A549 (cell line): Measurements from ENCODE around the gene ZNF804A. TPM values are rescaled to one million over a fixed set of nuclear protein-coding genes. Genes with fewer than 3 reads are reported as not detected.

Experiments
- ATAC-seq, 2 experiments: fragments of 200-7000 bp in 1 of 2; fragments of >200 bp in 1 of 2; cut with Nextera tagmentation in 1 of 2; cut with Tn5 transposase in 1 of 2; 3 replicates each; pipeline versions ENCODE4 v1.8.0 to v1.9.1; 2018 to 2020; ENCODE audit warnings: mild to moderate bottlenecking in 1 of 2, moderate library complexity in 1 of 2
- CTCF ChIA-PET: fragments of 300-600 bp; sonication (Branson Sonifier 250); formaldehyde crosslinking; extraction: SDS; loops from one replicate; lab custom pipeline; 2021; ENCODE audit warnings: antibody characterized with exemption, inconsistent platforms; lab: Yijun Ruan, JAX
- POLR2A ChIA-PET: fragments of 350-600 bp; formaldehyde crosslinking; extraction: SDS; loops from one replicate; lab custom pipeline; 2021; ENCODE audit warnings: antibody characterized with exemption, inconsistent platforms; lab: Yijun Ruan, JAX
- DNase-seq, 2 experiments: peaks; one replicate each; pipeline versions ENCODE4 v3.0.0 to v3.0.0-alpha.2; 2011 to 2016; ENCODE audit warnings: low read depth in 1 of 2, low spot score in 1 of 2
- FAIRE-seq: peaks from 2 replicates; lab custom pipeline; 2011; peaks lifted over from hg19 to GRCh38; lab: Jason Lieb, UNC
- H3K27ac ChIP-seq, 2 experiments: fragments of >200 bp; sonication (Bioruptor Twin); formaldehyde crosslinking; 3 replicates each; pipeline ENCODE4 v1.5.1; 2016 to 2017
- H3K4me1 ChIP-seq: fragments of >200 bp; sonication (Bioruptor Twin); formaldehyde crosslinking; 3 replicates; pipeline ENCODE4 v1.6.1; 2016
- H3K4me2 ChIP-seq: fragments of >200 bp; sonication (Bioruptor Twin); formaldehyde crosslinking; 3 replicates; pipeline ENCODE4 v1.6.1; 2016
- H3K4me3 ChIP-seq: fragments of >200 bp; sonication (Bioruptor Twin); formaldehyde crosslinking; 3 replicates; pipeline ENCODE4 v1.5.1; 2016
- H3K9me3 ChIP-seq: fragments of >200 bp; sonication (Bioruptor Twin); formaldehyde crosslinking; 3 replicates; pipeline ENCODE4 v1.6.1; 2016
- ATOH8 ChIP-seq: fragments of 250-450 bp; sonication (Bioruptor Pico); IDR thresholded peaks from 2 replicates; pipeline ENCODE4 v1.5.0; 2020; ENCODE audit warnings: low read depth, mild to moderate bottlenecking, moderate library complexity
- BHLHE40 ChIP-seq: IDR thresholded peaks from 2 replicates; pipeline ENCODE4 v1.6.1; 2012; ENCODE audit warnings: low read depth, low read length, inconsistent platforms
- CBX8 ChIP-seq: fragments of 200-600 bp; sonication (generic); IDR thresholded peaks from 2 replicates; pipeline ENCODE4 v1.6.1; 2016
- CHD4 ChIP-seq: fragments of 200-600 bp; sonication (generic); IDR thresholded peaks from 2 replicates; pipeline ENCODE4 v1.6.1; 2016; ENCODE audit warnings: antibody characterized with exemption, mild to moderate bottlenecking, borderline replicate concordance
- CTCF ChIP-seq: fragments of >200 bp; sonication (Bioruptor Twin); formaldehyde crosslinking; IDR thresholded peaks from 3 replicates; pipeline ENCODE4 v1.5.1; 2016
- EHF ChIP-seq: fragments of 250-450 bp; sonication (Bioruptor Pico); IDR thresholded peaks from 2 replicates; pipeline ENCODE4 v1.5.0; 2020; ENCODE audit warnings: mild to moderate bottlenecking
- ELK1 ChIP-seq: fragments of 150-350 bp; IDR thresholded peaks from 2 replicates; pipeline ENCODE4 v1.6.1; 2014; ENCODE audit warnings: low read depth, mild to moderate bottlenecking, low read length
- FOXS1 ChIP-seq: fragments of 250-450 bp; sonication (Bioruptor Pico); IDR thresholded peaks from 2 replicates; pipeline ENCODE4 v1.5.0; 2020; ENCODE audit warnings: mild to moderate bottlenecking, moderate library complexity
- GATA3 ChIP-seq: IDR thresholded peaks from 2 replicates; pipeline ENCODE4 v1.6.1; 2012; ENCODE audit warnings: borderline replicate concordance
- HDAC2 ChIP-seq: fragments of 200-600 bp; sonication (generic); IDR thresholded peaks from 2 replicates; pipeline ENCODE4 v1.6.1; 2016
- HES2 ChIP-seq: fragments of >200 bp; sonication (Bioruptor Twin); formaldehyde crosslinking; IDR thresholded peaks from 2 replicates; pipeline ENCODE4 v1.6.1; 2016
- HOXB5 ChIP-seq: fragments of 250-450 bp; sonication (Bioruptor Pico); IDR thresholded peaks from 2 replicates; pipeline ENCODE4 v1.5.0; 2020; ENCODE audit warnings: mild to moderate bottlenecking, moderate library complexity
- JUNB ChIP-seq: fragments of >200 bp; sonication (Bioruptor Twin); formaldehyde crosslinking; IDR thresholded peaks from 2 replicates; pipeline ENCODE4 v1.6.1; 2016
- MAX ChIP-seq: IDR thresholded peaks from 2 replicates; pipeline ENCODE4 v1.6.1; 2012
- NPAS2 ChIP-seq: fragments of 250-450 bp; sonication (Bioruptor Pico); IDR thresholded peaks from 2 replicates; pipeline ENCODE4 v1.8.0; 2022; ENCODE audit warnings: mild to moderate bottlenecking, moderate library complexity, borderline replicate concordance
- PHF8 ChIP-seq: fragments of 200-600 bp; sonication (generic); IDR thresholded peaks from 2 replicates; pipeline ENCODE4 v1.6.1; 2016; ENCODE audit warnings: low read depth, mild to moderate bottlenecking, antibody characterized with exemption, moderate library complexity, borderline replicate concordance
- POLR2AphosphoS2 ChIP-seq: conservative IDR thresholded peaks from 2 replicates; pipeline ENCODE4 v1.6.1; 2012; ENCODE audit warnings: low read length, improper control_type of control experiment, inconsistent platforms
- RAD21 ChIP-seq, 2 experiments: fragments of >200 bp in 1 of 2; sonication (Bioruptor Twin) in 1 of 2; formaldehyde crosslinking in 1 of 2; IDR thresholded peaks in 1 of 2; conservative IDR thresholded peaks in 1 of 2; 2 replicates in 1 of 2; 3 replicates in 1 of 2; pipeline ENCODE4 v1.6.1; 2012 to 2018; ENCODE audit warnings: inconsistent platforms in 1 of 2
- RNF2 ChIP-seq: fragments of 200-600 bp; sonication (generic); IDR thresholded peaks from 2 replicates; pipeline ENCODE4 v1.6.1; 2016; ENCODE audit warnings: low read depth, mild to moderate bottlenecking, antibody characterized with exemption, moderate library complexity, borderline replicate concordance
- SMC3 ChIP-seq: fragments of >200 bp; sonication (Bioruptor Twin); formaldehyde crosslinking; IDR thresholded peaks from 3 replicates; pipeline ENCODE4 v1.6.1; 2018; ENCODE audit warnings: inconsistent platforms
- SREBF2 ChIP-seq: fragments of 450-650 bp; IDR thresholded peaks from 2 replicates; pipeline ENCODE4 v1.6.1; 2014; ENCODE audit warnings: mild to moderate bottlenecking, moderate library complexity
- TFCP2L1 ChIP-seq: fragments of 250-450 bp; sonication (Bioruptor Pico); IDR thresholded peaks from 2 replicates; pipeline ENCODE4 v1.5.0; 2021; ENCODE audit warnings: mild to moderate bottlenecking
- TP53 ChIP-seq: fragments of 250-450 bp; sonication (Bioruptor Pico); IDR thresholded peaks from 2 replicates; pipeline ENCODE4 v1.5.0; 2021; ENCODE audit warnings: mild to moderate bottlenecking, moderate library complexity
- USF2 ChIP-seq: fragments of 450-650 bp; IDR thresholded peaks from 2 replicates; pipeline ENCODE4 v1.6.1; 2014; ENCODE audit warnings: antibody characterized with exemption
- ZFP36 ChIP-seq: fragments of 450-650 bp; IDR thresholded peaks from 2 replicates; pipeline ENCODE4 v1.6.1; 2014; ENCODE audit warnings: borderline replicate concordance; ENCODE audit not compliant: partially characterized antibody
- WGBS: methylation state at CpG from one replicate; pipeline ENCODE4 v1.1.6; 2017; ENCODE audit errors: missing lambda C conversion rate; 5-methylcytosine and 5-hydroxymethylcytosine counted together
- polyA plus RNA-seq, 4 experiments: library from polyadenylated mRNA; depleted of rRNA in 3 of 4; stranded (reverse); fragments of >200 nt; fragmentation: RNase III in 1 of 4; extraction: RNeasy Plus Mini Kit Qiagen cat#74134 plus additional on column Dnase treatment in 1 of 4; gene quantifications; 2 replicates in 3 of 4; 3 replicates in 1 of 4; pipeline ENCODE4 v1.2.3, GENCODE V29; 2011 to 2017

ZNF804A gene
- polyA plus RNA-seq, 2 of the 4 experiments (the other 2 are of a cell fraction) = not detected

- Histone ChIP-seq H3K27ac (no peak overlapping the region), H3K4me2 (no peak overlapping the region), H3K4me1 (no peaks in the 10 kb centered on the region), H3K4me3 (no peak overlapping the region), H3K9me3 (no peaks in the 10 kb centered on the region)
- no peak for ATAC-seq
- 3% methylated on average over 1 of the region's 1 CpG for WGBS
- no peak for FAIRE-seq
- no peak for DNase-seq
- ChIA-PET POLR2A (no interaction called here), CTCF (no interaction called here)
- TF ChIP-seq SMC3 (no peak), NPAS2 (CRISPR knock-in tag) (no peak), CHD4 (no peak), USF2 (no peak), RAD21 (conservative IDR thresholded peaks at IDR 0.05 in 1 of 2, IDR thresholded peaks at IDR 0.05 in 1 of 2) (no peak), HOXB5 (CRISPR knock-in tag) (no peak), TP53 (CRISPR knock-in tag) (no peak), SREBF2 (no peak), HES2 (no peak), CBX8 (no peak)
- TF ChIP-seq, all 56 proteins: peak for 0
These were observed 41.7 kb upstream of the ZNF804A start for GRCh38 chr2:184556639-184557038.

- WGBS = 46% methylated on average over 5 of the region's 5 CpGs
- DNase-seq = no peak
- TF ChIP-seq ZFP36 = no peak
- TF ChIP-seq SREBF2 = no peak
- no peak for TF ChIP-seq HOXB5 (CRISPR knock-in tag)
- TF ChIP-seq, all 56 proteins: peak for 0
- POLR2A ChIA-PET = no interaction called here
- Histone ChIP-seq H3K9me3 (no peaks in the 10 kb centered on the region), H3K27ac (no peak overlapping the region), H3K4me1 (no peaks in the 10 kb centered on the region), H3K4me2 (no peak overlapping the region), H3K4me3 (no peak overlapping the region)
- ATAC-seq (no peak), FAIRE-seq (no peak)
- CTCF ChIA-PET = no interaction called here
These were observed 39.4 kb upstream of the ZNF804A start for GRCh38 chr2:184558713-184559464.

- Histone ChIP-seq H3K4me3 (no peak overlapping the region), H3K27ac (no peak overlapping the region)
- ATAC-seq = no peak
- TF ChIP-seq NPAS2 (CRISPR knock-in tag) (no peak), ELK1 (no peak), MAX (no peak), HDAC2 (no peak), RAD21 (conservative IDR thresholded peaks at IDR 0.05 in 1 of 2, IDR thresholded peaks at IDR 0.05 in 1 of 2) (no peak), BHLHE40 (no peak), FOXS1 (CRISPR knock-in tag) (no peak), JUNB (no peak), TFCP2L1 (no peak), PHF8 (no peak), GATA3 (no peak), ATOH8 (CRISPR knock-in tag) (no peak), CTCF (no peak), RNF2 (no peak), EHF (CRISPR knock-in tag) (no peak), POLR2AphosphoS2 (no peak)
- TF ChIP-seq, all 56 proteins: peak for 0
- FAIRE-seq (no peak), DNase-seq (no peak)
- ChIA-PET CTCF (no interaction called here), POLR2A (no interaction called here)
- 73% methylated on average over 13 of the region's 17 CpGs for WGBS
- no peaks in the 10 kb centered on the region for H3K4me1 ChIP-seq
- H3K9me3 ChIP-seq = no peaks in the 10 kb centered on the region
- no peak overlapping the region for H3K4me2 ChIP-seq
These were observed 37.7 kb upstream of the ZNF804A start for GRCh38 chr2:184560603-184561002.
